Measurements from ENCODE around the gene TMEM167A.

DNA sequence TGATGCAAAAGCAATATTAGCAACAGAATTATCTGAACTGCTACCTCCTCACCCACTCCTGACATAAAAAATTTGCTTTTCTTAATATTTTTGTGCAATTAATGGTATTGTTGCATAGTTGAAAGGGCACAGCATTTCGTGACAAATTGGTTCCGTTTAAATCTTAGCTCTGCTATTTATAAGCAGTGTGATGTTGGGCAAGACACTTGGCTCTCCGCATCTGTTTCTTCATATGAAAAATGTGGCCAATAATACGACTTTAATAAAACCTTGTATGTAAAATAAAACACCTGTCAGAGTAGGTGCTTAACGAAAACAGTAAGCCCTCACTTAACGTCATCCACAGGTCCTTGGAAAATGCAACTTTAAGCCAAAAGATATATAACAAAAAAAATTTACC, 4.2 kb downstream of the TMEM167A start:
- TF ChIP-seq POLR2AphosphoS5 (IDR thresholded peaks at IDR 0.05) (no peak), EP300 (IDR thresholded peaks at IDR 0.05) (no peak)
- TF ChIP-seq, protein P1, sequence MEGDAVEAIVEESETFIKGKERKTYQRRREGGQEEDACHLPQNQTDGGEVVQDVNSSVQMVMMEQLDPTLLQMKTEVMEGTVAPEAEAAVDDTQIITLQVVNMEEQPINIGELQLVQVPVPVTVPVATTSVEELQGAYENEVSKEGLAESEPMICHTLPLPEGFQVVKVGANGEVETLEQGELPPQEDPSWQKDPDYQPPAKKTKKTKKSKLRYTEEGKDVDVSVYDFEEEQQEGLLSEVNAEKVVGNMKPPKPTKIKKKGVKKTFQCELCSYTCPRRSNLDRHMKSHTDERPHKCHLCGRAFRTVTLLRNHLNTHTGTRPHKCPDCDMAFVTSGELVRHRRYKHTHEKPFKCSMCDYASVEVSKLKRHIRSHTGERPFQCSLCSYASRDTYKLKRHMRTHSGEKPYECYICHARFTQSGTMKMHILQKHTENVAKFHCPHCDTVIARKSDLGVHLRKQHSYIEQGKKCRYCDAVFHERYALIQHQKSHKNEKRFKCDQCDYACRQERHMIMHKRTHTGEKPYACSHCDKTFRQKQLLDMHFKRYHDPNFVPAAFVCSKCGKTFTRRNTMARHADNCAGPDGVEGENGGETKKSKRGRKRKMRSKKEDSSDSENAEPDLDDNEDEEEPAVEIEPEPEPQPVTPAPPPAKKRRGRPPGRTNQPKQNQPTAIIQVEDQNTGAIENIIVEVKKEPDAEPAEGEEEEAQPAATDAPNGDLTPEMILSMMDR (IDR thresholded peaks at IDR 0.05) = no peak

All from esophagus muscularis mucosa (tissue), 4 donors.